Diencephalon (tissue), 1 donor: ENCODE measurements around the gene PIR. TPM values are rescaled to one million over a fixed set of nuclear protein-coding genes. Genes with fewer than 3 reads are reported as not detected.

Experiments used
- total RNA-seq: library from RNA; depleted of rRNA; stranded (reverse); fragments of >200 nt; gene quantifications from one replicate; pipeline ENCODE4 v1.2.3, GENCODE V29; 2014

Gene PIR
- total RNA-seq: 6.2 TPM

DNA sequence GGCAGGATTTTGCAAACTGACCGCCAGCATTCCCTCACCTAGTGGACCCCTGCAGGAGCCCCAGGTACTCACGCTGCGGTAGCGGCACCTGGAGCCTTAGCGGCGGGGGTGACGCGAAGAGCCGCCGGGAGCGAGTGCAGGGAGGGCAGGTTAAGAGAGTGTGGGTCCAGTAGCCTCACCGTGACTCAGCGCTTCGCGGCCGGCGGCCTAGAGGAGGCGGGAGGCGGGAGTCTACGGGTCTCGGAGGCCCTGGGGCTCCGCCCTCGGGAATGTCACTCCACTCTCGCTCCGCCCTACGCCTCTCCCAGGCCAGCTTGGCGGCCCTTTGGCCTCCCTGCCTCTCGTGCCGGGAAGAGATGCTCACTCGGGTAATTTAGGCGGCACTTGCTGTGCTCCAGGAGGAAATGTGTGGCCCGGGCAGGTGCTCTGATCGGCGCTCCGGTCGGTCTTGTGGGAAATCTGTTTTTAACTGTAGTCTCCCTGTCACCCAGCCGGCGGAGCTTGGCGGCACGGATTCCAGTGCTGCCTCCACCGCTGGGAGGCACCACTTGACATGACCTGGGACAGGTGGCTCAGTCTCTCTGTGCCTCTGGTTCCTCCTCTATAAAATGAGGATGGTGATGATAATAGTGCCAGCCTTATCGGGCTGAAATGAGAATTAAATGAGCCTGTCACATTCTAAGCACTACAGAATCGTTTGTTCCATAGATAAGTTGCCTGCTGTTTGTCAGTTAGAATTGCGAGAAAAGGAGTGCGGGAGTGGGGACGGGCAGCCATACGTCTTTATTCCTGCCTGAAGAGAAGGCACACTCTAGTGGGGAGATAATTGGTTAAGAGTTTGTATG is at the start of gene PIR:
PIR (minus strand) TSS at position 216 of the 845 bp plus-strand sequence. CDS start 2,076 bp downstream, outside the sequence.

DNA sequence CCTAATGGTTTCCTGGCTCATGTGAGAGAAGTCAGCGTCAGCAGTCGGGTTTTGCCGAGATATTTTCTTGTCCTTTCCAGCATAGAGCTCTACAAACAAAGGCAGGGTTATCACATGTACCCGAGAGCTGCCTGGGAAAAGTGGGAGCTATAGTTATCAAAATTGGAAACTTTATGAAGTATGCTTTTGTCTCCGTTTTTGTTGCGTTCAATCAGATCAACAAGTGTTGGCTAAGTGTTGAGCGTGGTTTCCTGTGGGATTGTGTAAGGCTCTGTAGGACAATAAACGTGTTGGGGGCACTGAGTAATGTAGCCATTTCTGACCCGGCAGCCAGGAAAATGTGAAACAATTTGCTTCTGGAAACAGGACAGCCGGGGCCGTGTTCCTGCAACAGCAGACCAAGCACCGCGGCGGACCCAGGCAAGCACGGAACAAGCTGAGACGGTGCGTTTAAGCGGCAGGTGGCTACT is 7.4 kb upstream of the PIR start, which contains the start of gene BMX:
BMX (plus strand) TSS at position 311 of the 470 bp plus-strand sequence. CDS start 7,547 bp downstream, outside the sequence.

DNA sequence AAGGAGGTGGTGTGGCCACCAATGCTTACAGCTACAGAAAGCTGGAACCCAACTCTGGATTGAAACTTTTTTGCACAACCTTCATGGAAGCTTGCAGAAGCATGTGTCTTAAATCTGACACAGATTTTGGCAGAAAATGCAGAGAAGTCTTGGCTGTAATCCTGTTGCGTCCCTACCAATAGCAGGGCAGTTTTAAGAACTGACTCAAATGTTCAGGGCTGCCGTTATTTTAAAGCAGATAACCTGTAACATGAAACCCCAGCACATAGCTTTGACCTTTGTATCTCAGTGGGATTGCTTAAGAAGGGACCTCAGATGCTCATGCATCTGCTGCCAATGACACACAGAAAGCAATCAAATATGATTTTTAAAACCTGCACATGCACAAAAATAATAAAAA is 108.8 kb downstream of the PIR start, which contains the start of gene VEGFD:
VEGFD (minus strand) TSS at position 110 of the 400 bp plus-strand sequence. CDS start 467 bp downstream, outside the sequence.

DNA sequence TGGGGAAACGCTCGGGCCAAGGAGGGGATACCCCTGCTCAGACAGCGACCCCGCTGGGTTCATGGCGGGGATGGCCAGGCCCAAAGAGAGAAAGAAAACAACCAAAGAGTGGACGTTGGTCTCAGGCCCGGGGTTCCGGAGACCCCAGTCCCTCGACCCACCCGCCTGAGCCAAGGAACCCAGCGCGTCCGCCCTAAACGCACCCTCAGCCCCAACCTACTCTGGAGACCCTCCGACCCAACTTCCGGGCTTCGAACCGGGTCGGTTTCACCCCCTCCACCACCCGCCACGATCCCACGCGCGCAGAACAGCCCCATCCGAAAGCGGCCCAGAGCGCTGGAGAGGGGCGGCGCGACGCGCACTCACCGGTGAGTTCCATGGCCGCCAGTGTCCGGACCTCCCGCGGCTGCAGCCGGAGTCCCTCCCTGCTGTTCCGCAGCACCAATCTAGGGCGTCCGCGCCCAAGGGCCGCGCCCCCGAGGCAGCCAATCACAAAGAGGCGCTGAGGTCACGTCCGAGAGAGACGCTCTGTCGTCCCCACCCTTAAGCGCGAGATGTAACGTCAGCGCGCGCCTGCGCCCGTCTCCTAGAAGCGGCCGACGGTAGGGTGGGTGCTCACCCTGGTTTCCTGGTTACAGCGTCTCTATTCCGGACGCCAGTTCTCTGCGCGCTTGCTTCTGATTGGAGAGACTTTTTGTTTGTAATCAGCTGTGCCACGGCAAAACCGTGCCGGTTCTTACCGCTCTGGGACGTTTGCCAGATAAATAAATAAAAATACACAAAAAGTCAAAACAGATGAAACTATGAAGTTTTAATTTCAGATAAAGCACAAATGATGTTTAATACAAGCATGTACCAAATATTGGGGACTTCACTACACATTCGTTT is 157.8 kb downstream of the PIR start, which contains the start of gene PIGA:
PIGA (minus strand) TSS at position 389 of the 888 bp plus-strand sequence. CDS start 3,593 bp downstream, outside the sequence.

Other genes with a start within 250 kb of the PIR start
- gene ASB9, start 223.2 kb downstream of the PIR start, total RNA-seq: 1.2 TPM
- not detected for gene ASB11, start 177.7 kb downstream of the PIR start, total RNA-seq
- 16.4 TPM for gene PIGA, start 157.8 kb downstream of the PIR start, total RNA-seq
- gene VEGFD, start 108.9 kb downstream of the PIR start, total RNA-seq: 0.46 TPM
- 0.23 TPM for gene BMX, start 7.5 kb upstream of the PIR start, total RNA-seq
- not detected for gene ACE2, start 107.6 kb upstream of the PIR start, total RNA-seq
- gene CLTRN, start 171.5 kb upstream of the PIR start, total RNA-seq: 0.46 TPM
- 5.8 TPM for gene CA5B, start 244.9 kb upstream of the PIR start, total RNA-seq